ENCODE measurements around the gene TAGLN. TPM values are rescaled to one million over a fixed set of nuclear protein-coding genes. Genes with fewer than 3 reads are reported as not detected.
"Not testable (repeated sequence)": the region's sequence is repeated elsewhere in the genome, so short reads cannot be mapped to it uniquely, and the experiment has no call there.

Gene TAGLN
- total and polyA plus RNA-seq, 2 donors (not counting 1 experiment from before 2014, with no cell fraction given): 824 to 4,435 TPM

GRCh38 chr11:117203069-117203407 is 3.9 kb downstream of the TAGLN start:
- TF ChIP-seq CTCF (conservative IDR thresholded peaks at IDR 0.05 in 1 of 2, IDR thresholded peaks at IDR 0.05 in 1 of 2; ENCODE audit: low read depth in 1 of 2, low read length in 2 of 2) (no peak), EZH2 (IDR thresholded peaks at IDR 0.05; ENCODE audit: low read length, missing control alignments) (no peak)
- H3K36me3 ChIP-seq (ENCODE audit: control insufficient read depth, insufficient read depth, low read length): peaks cover 20% of the 10 kb centered on the region
- H3K4me1 ChIP-seq (ENCODE audit: control insufficient read depth, extremely low read depth, insufficient read depth, low read length): peaks cover 40% of the 10 kb centered on the region
- no peaks in the 10 kb centered on the region for H4K20me1 ChIP-seq (ENCODE audit: control insufficient read depth, extremely low read depth, insufficient read depth, low read length)
- no peak overlapping the region for H3K27ac ChIP-seq (ENCODE audit: insufficient read depth, low read length)
- no peak for DNase-seq (ENCODE audit: low read depth in 2 of 2)
- peaks cover 48% of the 10 kb centered on the region for H3K79me2 ChIP-seq (ENCODE audit: control insufficient read depth, insufficient read depth, low read length)
- no peaks in the 10 kb centered on the region for H3K27me3 ChIP-seq (ENCODE audit: control insufficient read depth, insufficient read depth, low read length)
- H3K4me2 ChIP-seq (ENCODE audit: extremely low read depth, insufficient read depth, low read length): peak overlapping the region; percentile 30
- H2AFZ ChIP-seq (ENCODE audit: low read length): no peak overlapping the region
- H3K9ac ChIP-seq (ENCODE audit: insufficient read depth, low read length): no peak overlapping the region
- H3K9me3 ChIP-seq (ENCODE audit: control insufficient read depth, insufficient read depth, low read depth, low read length): no peaks in the 10 kb centered on the region
- peak overlapping the region in 2 of 4 experiments; percentile 19 to 76 for H3K4me3 ChIP-seq (replicated peaks in 1 of 4; ENCODE audit: control extremely low read depth in 1 of 4, insufficient read depth in 1 of 4, low read depth in 3 of 4, low read length in 4 of 4)

- no peak overlapping the region for H3K4me3 ChIP-seq (replicated peaks in 1 of 4; ENCODE audit: control extremely low read depth in 1 of 4, insufficient read depth in 1 of 4, low read depth in 3 of 4, low read length in 4 of 4)
- no peak overlapping the region for H2AFZ ChIP-seq (ENCODE audit: low read length)
- H3K36me3 ChIP-seq (ENCODE audit: control insufficient read depth, insufficient read depth, low read length): peaks cover 20% of the 10 kb centered on the region
- no peaks in the 10 kb centered on the region for H3K9me3 ChIP-seq (ENCODE audit: control insufficient read depth, insufficient read depth, low read depth, low read length)
- no peak overlapping the region for H3K4me2 ChIP-seq (ENCODE audit: extremely low read depth, insufficient read depth, low read length)
- TF ChIP-seq CTCF (conservative IDR thresholded peaks at IDR 0.05 in 1 of 2, IDR thresholded peaks at IDR 0.05 in 1 of 2; ENCODE audit: low read depth in 1 of 2, low read length in 2 of 2): no peak
- no peak for TF ChIP-seq EZH2 (IDR thresholded peaks at IDR 0.05; ENCODE audit: low read length, missing control alignments)
- no peaks in the 10 kb centered on the region for H3K27me3 ChIP-seq (ENCODE audit: control insufficient read depth, insufficient read depth, low read length)
- no peaks in the 10 kb centered on the region for H4K20me1 ChIP-seq (ENCODE audit: control insufficient read depth, extremely low read depth, insufficient read depth, low read length)
- H3K4me1 ChIP-seq (ENCODE audit: control insufficient read depth, extremely low read depth, insufficient read depth, low read length): peaks cover 35% of the 10 kb centered on the region
- no peak for DNase-seq (ENCODE audit: low read depth in 2 of 2)
- H3K27ac ChIP-seq (ENCODE audit: insufficient read depth, low read length): peak overlapping the region; percentile 43
- H3K79me2 ChIP-seq (ENCODE audit: control insufficient read depth, insufficient read depth, low read length): peaks cover 45% of the 10 kb centered on the region
- peak overlapping the region; percentile 16 for H3K9ac ChIP-seq (ENCODE audit: insufficient read depth, low read length)
Measured at GRCh38 chr11:117204283-117205080, 5.3 kb downstream of the TAGLN start.

- no peak for DNase-seq (ENCODE audit: low read depth in 2 of 2)
- Histone ChIP-seq H3K79me2 (ENCODE audit: control insufficient read depth, insufficient read depth, low read length) (peaks cover 37% of the 10 kb centered on the region), H3K27me3 (ENCODE audit: control insufficient read depth, insufficient read depth, low read length) (no peaks in the 10 kb centered on the region), H3K36me3 (ENCODE audit: control insufficient read depth, insufficient read depth, low read length) (peaks cover 20% of the 10 kb centered on the region), H3K27ac (ENCODE audit: insufficient read depth, low read length) (no peak overlapping the region), H4K20me1 (ENCODE audit: control insufficient read depth, extremely low read depth, insufficient read depth, low read length) (no peaks in the 10 kb centered on the region), H2AFZ (ENCODE audit: low read length) (no peak overlapping the region), H3K4me1 (ENCODE audit: control insufficient read depth, extremely low read depth, insufficient read depth, low read length) (peaks cover 35% of the 10 kb centered on the region), H3K9me3 (ENCODE audit: control insufficient read depth, insufficient read depth, low read depth, low read length) (no peaks in the 10 kb centered on the region), H3K4me2 (ENCODE audit: extremely low read depth, insufficient read depth, low read length) (no peak overlapping the region), H3K4me3 (replicated peaks in 1 of 4; ENCODE audit: control extremely low read depth in 1 of 4, insufficient read depth in 1 of 4, low read depth in 3 of 4, low read length in 4 of 4) (no peak overlapping the region), H3K9ac (ENCODE audit: insufficient read depth, low read length) (no peak overlapping the region)
- no peak for TF ChIP-seq EZH2 (IDR thresholded peaks at IDR 0.05; ENCODE audit: low read length, missing control alignments)
- no peak for TF ChIP-seq CTCF (conservative IDR thresholded peaks at IDR 0.05 in 1 of 2, IDR thresholded peaks at IDR 0.05 in 1 of 2; ENCODE audit: low read depth in 1 of 2, low read length in 2 of 2)
Measured at GRCh38 chr11:117205211-117205818, 6.1 kb downstream of the TAGLN start.

GRCh38 chr11:117206111-117206510 is 6.9 kb downstream of the TAGLN start:
- DNase-seq (ENCODE audit: low read depth in 2 of 2); H3K27ac ChIP-seq (ENCODE audit: insufficient read depth, low read length): not testable (repeated sequence)

More at GRCh38 chr11:117206111-117206510, 6.9 kb downstream of the TAGLN start:
- Histone ChIP-seq H3K79me2 (ENCODE audit: control insufficient read depth, insufficient read depth, low read length) (peaks cover 29% of the 10 kb centered on the region), H3K36me3 (ENCODE audit: control insufficient read depth, insufficient read depth, low read length) (peaks cover 18% of the 10 kb centered on the region), H3K4me1 (ENCODE audit: control insufficient read depth, extremely low read depth, insufficient read depth, low read length) (peaks cover 30% of the 10 kb centered on the region)
- H3K9ac ChIP-seq (ENCODE audit: insufficient read depth, low read length); H2AFZ ChIP-seq (ENCODE audit: low read length); H3K9me3 ChIP-seq (ENCODE audit: control insufficient read depth, insufficient read depth, low read depth, low read length); H3K27me3 ChIP-seq (ENCODE audit: control insufficient read depth, insufficient read depth, low read length); H3K4me3 ChIP-seq (replicated peaks in 1 of 4; ENCODE audit: control extremely low read depth in 1 of 4, insufficient read depth in 1 of 4, low read depth in 3 of 4, low read length in 4 of 4); H4K20me1 ChIP-seq (ENCODE audit: control insufficient read depth, extremely low read depth, insufficient read depth, low read length); H3K4me2 ChIP-seq (ENCODE audit: extremely low read depth, insufficient read depth, low read length): not testable (repeated sequence)

Measured in fibroblast of lung (primary cell).